ENCODE measurements around the gene CDADC1. TPM values are rescaled to one million over a fixed set of nuclear protein-coding genes. Genes with fewer than 3 reads are reported as not detected.

The CDADC1 gene
- total and polyA plus RNA-seq, 2 experiments from 2014 or later = 1.3 to 9.3 TPM

- Histone ChIP-seq H2AFZ (no peak overlapping the region), H3K4me3 (no peak overlapping the region), H3K4me2 (no peak overlapping the region), H3K9me2 (ENCODE audit: insufficient read depth) (no peaks in the 10 kb centered on the region), H3K4me1 (ENCODE audit: insufficient read depth) (no peaks in the 10 kb centered on the region; the same call in 1 of the 2 replicates), H3K36me3 (ENCODE audit: insufficient read depth) (no peaks in the 10 kb centered on the region), H3K79me2 (replicated peaks; ENCODE audit: insufficient read depth) (no peaks in the 10 kb centered on the region), H3F3A (replicated peaks; ENCODE audit: low read depth) (no peaks in the 10 kb centered on the region), H3K27ac (ENCODE audit: low read depth) (no peak overlapping the region), H3K27me3 (ENCODE audit: insufficient read depth) (no peaks in the 10 kb centered on the region), H4K20me1 (replicated peaks; ENCODE audit: insufficient read depth) (no peaks in the 10 kb centered on the region)
- Mint-ChIP-seq H3K36me3 (ENCODE audit: low read depth) (no peaks in the 10 kb centered on the region), H3K4me3 (no peak overlapping the region), H3K27ac (no peak overlapping the region), H3K27me3 (ENCODE audit: insufficient read depth, low read depth, poor library complexity) (peaks cover 8% of the 10 kb centered on the region), H3K9me3 (no peaks in the 10 kb centered on the region), H3K4me1 (peaks cover 26% of the 10 kb centered on the region)
- ATAC-seq (peak; percentile 10; the same call in 2 of the 3 replicates), DNase-seq (ENCODE audit: low spot score) (no peak)
- no peak for TF ChIP-seq ZNF331 (CRISPR knock-in tag; IDR thresholded peaks at IDR 0.05; ENCODE audit: low read depth)
- TF ChIP-seq EZH2 (IDR thresholded peaks at IDR 0.05; ENCODE audit: low read depth, unreplicated experiment) = no peak
- TF ChIP-seq, protein P1, sequence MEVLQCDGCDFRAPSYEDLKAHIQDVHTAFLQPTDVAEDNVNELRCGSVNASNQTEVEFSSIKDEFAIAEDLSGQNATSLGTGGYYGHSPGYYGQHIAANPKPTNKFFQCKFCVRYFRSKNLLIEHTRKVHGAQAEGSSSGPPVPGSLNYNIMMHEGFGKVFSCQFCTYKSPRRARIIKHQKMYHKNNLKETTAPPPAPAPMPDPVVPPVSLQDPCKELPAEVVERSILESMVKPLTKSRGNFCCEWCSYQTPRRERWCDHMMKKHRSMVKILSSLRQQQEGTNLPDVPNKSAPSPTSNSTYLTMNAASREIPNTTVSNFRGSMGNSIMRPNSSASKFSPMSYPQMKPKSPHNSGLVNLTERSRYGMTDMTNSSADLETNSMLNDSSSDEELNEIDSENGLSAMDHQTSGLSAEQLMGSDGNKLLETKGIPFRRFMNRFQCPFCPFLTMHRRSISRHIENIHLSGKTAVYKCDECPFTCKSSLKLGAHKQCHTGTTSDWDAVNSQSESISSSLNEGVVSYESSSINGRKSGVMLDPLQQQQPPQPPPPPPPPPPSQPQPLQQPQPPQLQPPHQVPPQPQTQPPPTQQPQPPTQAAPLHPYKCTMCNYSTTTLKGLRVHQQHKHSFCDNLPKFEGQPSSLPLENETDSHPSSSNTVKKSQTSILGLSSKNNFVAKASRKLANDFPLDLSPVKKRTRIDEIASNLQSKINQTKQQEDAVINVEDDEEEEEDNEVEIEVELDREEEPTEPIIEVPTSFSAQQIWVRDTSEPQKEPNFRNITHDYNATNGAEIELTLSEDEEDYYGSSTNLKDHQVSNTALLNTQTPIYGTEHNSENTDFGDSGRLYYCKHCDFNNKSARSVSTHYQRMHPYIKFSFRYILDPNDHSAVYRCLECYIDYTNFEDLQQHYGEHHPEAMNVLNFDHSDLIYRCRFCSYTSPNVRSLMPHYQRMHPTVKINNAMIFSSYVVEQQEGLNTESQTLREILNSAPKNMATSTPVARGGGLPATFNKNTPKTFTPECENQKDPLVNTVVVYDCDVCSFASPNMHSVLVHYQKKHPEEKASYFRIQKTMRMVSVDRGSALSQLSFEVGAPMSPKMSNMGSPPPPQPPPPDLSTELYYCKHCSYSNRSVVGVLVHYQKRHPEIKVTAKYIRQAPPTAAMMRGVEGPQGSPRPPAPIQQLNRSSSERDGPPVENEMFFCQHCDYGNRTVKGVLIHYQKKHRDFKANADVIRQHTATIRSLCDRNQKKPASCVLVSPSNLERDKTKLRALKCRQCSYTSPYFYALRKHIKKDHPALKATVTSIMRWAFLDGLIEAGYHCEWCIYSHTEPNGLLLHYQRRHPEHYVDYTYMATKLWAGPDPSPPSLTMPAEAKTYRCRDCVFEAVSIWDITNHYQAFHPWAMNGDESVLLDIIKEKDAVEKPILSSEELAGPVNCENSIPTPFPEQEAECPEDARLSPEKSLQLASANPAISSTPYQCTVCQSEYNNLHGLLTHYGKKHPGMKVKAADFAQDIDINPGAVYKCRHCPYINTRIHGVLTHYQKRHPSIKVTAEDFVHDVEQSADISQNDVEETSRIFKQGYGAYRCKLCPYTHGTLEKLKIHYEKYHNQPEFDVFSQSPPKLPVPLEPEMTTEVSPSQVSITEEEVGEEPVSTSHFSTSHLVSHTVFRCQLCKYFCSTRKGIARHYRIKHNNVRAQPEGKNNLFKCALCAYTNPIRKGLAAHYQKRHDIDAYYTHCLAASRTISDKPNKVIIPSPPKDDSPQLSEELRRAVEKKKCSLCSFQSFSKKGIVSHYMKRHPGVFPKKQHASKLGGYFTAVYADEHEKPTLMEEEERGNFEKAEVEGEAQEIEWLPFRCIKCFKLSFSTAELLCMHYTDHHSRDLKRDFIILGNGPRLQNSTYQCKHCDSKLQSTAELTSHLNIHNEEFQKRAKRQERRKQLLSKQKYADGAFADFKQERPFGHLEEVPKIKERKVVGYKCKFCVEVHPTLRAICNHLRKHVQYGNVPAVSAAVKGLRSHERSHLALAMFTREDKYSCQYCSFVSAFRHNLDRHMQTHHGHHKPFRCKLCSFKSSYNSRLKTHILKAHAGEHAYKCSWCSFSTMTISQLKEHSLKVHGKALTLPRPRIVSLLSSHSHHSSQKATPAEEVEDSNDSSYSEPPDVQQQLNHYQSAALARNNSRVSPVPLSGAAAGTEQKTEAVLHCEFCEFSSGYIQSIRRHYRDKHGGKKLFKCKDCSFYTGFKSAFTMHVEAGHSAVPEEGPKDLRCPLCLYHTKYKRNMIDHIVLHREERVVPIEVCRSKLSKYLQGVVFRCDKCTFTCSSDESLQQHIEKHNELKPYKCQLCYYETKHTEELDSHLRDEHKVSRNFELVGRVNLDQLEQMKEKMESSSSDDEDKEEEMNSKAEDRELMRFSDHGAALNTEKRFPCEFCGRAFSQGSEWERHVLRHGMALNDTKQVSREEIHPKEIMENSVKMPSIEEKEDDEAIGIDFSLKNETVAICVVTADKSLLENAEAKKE (CRISPR knock-in tag; IDR thresholded peaks at IDR 0.05) = no peak
- no peak for TF ChIP-seq EZH2phosphoT487 (IDR thresholded peaks at IDR 0.05; ENCODE audit: unreplicated experiment)
- no peak for TF ChIP-seq POLR2AphosphoS5 (IDR thresholded peaks at IDR 0.05; ENCODE audit: low read depth)
- TF ChIP-seq NANOG (IDR thresholded peaks at IDR 0.05; ENCODE audit: borderline replicate concordance) = no peak
- TF ChIP-seq STAT1 (IDR thresholded peaks at IDR 0.05; ENCODE audit: unreplicated experiment) = no peak
- no peak for TF ChIP-seq JUNB (IDR thresholded peaks at IDR 0.05; ENCODE audit: unreplicated experiment)
- no peak for TF ChIP-seq CREB1 (CRISPR knock-in tag; IDR thresholded peaks at IDR 0.05; ENCODE audit: low read depth)
- TF ChIP-seq, protein P2, sequence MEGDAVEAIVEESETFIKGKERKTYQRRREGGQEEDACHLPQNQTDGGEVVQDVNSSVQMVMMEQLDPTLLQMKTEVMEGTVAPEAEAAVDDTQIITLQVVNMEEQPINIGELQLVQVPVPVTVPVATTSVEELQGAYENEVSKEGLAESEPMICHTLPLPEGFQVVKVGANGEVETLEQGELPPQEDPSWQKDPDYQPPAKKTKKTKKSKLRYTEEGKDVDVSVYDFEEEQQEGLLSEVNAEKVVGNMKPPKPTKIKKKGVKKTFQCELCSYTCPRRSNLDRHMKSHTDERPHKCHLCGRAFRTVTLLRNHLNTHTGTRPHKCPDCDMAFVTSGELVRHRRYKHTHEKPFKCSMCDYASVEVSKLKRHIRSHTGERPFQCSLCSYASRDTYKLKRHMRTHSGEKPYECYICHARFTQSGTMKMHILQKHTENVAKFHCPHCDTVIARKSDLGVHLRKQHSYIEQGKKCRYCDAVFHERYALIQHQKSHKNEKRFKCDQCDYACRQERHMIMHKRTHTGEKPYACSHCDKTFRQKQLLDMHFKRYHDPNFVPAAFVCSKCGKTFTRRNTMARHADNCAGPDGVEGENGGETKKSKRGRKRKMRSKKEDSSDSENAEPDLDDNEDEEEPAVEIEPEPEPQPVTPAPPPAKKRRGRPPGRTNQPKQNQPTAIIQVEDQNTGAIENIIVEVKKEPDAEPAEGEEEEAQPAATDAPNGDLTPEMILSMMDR (conservative IDR thresholded peaks at IDR 0.05; ENCODE audit: low read depth in 2 of 2) = no peak
- TF ChIP-seq ETS1 (IDR thresholded peaks at IDR 0.05) = no peak
- no peak for TF ChIP-seq ZNF114 (CRISPR knock-in tag; IDR thresholded peaks at IDR 0.05)
- TF ChIP-seq, protein P3, sequence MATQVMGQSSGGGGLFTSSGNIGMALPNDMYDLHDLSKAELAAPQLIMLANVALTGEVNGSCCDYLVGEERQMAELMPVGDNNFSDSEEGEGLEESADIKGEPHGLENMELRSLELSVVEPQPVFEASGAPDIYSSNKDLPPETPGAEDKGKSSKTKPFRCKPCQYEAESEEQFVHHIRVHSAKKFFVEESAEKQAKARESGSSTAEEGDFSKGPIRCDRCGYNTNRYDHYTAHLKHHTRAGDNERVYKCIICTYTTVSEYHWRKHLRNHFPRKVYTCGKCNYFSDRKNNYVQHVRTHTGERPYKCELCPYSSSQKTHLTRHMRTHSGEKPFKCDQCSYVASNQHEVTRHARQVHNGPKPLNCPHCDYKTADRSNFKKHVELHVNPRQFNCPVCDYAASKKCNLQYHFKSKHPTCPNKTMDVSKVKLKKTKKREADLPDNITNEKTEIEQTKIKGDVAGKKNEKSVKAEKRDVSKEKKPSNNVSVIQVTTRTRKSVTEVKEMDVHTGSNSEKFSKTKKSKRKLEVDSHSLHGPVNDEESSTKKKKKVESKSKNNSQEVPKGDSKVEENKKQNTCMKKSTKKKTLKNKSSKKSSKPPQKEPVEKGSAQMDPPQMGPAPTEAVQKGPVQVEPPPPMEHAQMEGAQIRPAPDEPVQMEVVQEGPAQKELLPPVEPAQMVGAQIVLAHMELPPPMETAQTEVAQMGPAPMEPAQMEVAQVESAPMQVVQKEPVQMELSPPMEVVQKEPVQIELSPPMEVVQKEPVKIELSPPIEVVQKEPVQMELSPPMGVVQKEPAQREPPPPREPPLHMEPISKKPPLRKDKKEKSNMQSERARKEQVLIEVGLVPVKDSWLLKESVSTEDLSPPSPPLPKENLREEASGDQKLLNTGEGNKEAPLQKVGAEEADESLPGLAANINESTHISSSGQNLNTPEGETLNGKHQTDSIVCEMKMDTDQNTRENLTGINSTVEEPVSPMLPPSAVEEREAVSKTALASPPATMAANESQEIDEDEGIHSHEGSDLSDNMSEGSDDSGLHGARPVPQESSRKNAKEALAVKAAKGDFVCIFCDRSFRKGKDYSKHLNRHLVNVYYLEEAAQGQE (IDR thresholded peaks at IDR 0.05; ENCODE audit: unreplicated experiment) = no peak
These were observed 58.2 kb downstream of the CDADC1 start for GRCh38 chr13:49305792-49306425.
